HG03439 (cell line): ENCODE measurements around the gene WBP1L.
A peak's percentile ranks its signal among the peaks of the same experiment; 100 is the strongest.

ENCODE experiments used
- ATAC-seq: cut with Tn5 transposase; IDR thresholded peaks from one replicate; pipeline ENCODE4 v1.9.1; 2021; ENCODE audit warnings: mild to moderate bottlenecking, moderate library complexity; ENCODE audit not compliant: unreplicated experiment

WBP1L gene

DNA sequence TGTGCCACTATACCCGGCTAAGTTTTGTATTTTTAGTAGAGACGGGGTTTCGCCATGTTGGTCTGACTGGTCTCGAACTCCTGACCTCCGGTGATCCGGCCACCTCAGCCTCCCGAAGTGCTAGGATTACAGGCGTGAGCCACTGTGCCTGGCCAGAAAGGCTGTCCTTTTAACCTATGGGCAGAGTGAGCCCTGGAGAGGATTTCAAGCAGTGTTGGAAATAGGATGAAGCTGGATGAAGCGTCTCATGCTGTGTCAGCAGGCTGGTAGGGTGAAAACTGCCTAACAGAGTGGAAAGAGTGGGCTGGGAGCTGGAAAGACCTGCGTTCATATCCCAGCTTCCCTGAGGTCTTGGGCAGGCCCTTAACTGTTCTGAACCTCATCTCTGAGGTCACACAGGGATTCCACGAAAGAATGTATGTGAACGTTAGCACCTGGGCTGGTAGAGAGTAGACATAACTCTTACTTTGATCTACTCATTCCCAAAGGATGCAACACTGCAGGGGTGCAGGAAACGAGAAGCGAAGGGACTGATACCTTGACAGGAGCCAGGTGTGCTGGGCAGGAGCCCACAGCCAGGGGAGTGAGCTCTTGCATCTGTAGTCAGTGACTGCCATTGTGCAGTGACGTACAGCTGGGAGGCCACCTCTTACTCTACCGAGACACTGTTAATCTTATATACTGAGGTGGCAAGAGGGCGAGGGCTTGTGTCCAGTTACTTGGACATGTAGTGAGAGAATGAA, 34.1 kb downstream of the WBP1L start:
- no peak for ATAC-seq

DNA sequence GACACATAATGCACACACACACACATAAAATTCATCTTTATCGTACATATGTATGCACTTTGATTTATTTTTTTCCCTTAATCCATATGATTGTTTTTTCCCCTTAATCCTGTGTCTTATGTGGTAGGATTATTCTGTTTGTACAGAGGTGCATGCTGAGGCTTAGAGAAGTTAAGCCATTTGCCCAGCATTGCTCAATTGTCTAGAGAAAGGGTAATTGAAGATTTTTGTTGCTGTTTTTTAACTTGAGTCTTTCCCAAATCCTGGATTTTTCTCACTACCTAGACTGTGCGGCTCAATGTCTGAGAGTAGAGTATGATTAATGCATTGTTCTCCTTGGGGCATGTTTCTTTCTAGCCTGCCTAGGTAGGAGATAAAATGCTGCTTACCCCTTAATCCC, 35.0 kb downstream of the WBP1L start:
- no peak for ATAC-seq

DNA sequence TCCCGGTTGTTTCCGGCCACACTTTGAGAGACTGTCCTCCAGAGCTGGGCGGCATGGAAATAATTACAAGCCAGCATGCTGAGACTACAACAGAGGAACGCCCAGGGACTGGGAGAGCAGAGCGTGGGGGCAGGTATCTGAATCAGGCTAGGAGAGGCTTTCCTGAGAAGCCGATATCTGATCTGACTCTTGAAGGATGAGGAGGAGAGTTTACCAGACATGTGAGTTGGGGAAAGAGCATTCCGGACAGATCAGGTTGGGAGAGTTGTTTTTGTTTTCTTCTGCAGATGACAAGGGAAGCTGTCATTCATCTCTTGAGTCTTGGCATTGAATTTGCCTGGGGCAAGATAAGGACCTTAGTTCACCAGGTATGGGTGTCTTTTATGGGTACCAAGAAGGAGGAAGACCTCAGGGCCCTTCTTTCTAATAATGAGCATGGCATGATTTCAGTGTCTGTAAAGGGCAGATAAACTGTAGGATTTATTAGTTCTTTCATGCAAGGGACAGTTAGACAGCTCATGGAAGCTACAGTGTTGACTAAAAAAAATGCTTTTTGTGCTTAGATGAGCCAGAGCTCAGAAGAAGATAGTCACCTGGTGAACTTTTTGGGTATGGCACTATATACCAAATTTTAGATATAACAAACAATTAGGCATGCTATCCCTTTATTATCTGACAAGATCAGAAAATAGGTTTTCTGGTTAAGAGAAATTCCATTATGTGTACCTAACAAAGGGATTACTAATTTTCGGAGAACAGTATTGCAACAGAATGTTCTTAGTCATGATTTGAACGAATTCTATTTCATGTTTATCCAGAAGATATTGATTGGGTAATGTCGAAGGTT, 36.2 kb downstream of the WBP1L start:
- no peak for ATAC-seq

DNA sequence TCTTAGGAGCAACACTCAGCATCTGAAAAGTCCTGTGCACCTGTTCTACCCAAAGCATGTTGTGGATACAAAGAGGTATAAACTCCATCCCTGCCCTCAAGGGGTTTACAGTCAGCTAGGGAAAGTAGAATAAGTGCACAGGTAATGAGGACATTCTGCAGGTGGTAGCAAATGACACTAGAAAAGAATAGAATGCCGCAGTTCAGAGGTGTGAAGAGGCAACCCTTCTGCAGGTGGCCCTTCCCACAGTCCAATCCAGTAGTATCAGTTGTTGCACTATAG, 36.7 kb downstream of the WBP1L start:
- no peak for ATAC-seq

DNA sequence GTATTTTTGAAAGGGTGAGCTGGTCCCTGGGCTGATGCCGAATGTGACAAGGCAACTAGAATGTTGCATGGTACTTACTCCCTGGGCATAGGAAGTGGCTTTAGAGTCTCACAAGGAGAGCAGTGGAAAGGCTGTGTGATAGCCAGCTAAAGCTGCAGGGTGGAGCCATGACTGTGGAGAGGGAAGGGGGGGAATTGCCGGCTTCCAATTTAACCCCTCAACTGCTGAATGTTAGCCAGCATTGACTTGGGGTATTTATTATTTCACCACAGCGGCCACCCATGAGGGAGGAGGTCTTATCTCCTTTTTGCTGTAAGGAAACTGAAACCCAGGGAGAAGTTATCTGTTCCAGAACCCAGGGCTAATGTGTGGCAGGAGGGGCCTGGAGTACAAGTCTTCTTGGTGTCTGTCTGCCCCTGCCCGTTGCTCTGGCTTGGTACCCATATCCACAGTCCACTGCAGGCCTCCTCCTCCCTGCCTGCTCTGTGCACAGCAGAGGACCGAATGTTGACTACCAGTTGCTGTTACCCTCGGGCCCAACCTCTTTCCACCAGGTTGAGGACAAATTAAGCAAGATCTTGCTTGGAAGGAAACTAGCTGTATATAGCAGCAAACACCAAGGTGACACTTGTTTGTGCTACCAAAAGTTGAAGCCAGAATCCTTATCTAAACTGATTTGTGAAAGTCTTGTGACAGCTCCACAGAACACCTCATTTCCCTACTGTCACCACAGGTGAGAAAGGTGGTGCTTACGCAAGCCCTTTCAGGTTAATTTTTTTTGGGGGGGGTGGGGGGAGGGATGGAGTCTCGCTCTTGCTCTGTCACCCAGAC, 37.6 kb downstream of the WBP1L start:
- no peak for ATAC-seq

DNA sequence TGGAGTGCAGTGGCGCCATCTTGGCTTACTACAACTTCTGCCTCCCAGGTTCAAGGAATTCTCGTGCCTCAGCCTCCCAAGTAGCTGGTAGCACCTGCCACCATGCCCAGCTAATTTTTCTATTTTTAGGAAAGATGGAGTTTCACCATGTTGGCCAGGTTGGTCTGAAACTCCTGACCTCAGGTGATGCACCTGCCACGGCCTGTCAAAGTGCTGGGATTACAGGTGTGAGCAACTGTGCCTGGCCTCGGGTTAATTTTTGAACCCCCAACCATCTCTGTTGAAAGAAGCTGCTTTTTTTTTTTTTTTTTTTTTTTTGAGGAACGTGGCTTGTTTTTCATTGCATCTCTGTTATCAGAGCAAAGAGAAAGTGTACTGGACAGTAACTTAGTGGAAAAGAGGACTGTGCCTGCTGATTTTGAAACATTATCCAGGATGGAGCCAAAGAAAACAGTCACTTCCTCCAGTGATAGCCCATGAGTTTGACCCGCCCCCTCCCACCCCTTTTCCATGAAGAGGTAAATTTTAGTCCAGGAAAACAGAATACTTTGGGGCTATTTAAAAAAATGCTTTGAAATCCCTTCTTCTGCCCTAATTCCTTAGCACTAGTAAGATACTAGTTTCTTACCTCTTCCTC, 38.3 kb downstream of the WBP1L start:
- ATAC-seq: no peak

DNA sequence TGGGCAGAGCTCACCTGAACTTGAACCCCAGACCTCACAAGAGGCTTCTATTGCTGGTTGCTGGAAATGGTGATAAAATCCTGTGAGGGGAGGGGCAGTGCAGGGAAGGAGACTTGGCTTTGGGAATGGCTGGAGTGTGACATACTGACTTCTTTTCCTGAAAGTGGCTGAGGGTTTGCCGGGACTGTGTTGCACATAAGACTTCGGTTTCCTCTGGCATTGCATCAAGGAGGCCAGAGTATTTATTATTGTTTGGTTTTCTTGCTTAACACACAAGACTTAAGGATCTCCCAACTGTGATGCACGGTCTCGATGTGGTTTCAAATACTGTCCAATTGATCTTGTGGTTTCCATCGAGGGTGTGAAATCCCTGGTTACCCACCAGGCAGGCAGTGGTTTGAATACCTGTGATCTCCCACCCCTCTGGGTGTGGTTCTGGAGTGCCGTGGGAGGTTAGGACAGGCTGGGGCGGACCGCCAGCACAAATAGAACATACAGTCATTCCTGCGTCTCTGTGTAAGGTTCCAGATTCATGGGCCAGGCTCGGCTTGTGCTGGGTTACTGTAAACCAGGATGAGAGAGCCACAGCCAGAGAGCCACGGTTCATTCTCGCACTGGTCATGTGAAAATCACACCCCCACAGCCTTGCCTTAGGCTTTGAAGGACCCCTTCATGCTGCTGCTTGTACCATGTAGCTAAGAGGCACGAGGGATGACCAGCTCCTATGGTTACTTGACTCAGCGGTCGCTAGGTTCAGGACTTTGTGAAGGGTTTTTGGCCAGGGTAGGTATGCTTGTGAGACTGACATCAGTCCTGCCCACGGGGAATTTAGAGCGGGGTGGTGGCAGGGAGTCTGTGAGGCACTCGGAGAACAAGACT, 39.2 kb downstream of the WBP1L start:
- ATAC-seq: no peak

DNA sequence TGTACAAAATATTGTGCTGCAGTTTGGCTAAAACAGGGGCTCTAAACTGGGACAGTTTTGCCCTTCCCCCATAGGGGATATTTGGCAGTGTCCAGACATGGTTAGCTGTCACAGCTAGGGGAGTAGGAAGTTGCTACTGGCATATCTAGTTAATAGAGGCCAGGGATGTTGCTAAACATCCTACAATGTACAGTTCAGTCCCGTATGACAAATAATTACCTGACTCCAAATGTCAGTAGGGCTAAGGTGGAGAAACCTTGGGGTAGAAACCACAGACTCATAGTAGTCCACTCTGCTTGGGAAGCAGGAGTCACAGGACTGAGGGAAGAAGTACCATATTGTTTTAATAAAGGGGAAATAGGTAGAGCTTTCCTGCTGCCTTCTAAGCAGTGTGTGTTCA, 39.8 kb downstream of the WBP1L start:
- no peak for ATAC-seq

DNA sequence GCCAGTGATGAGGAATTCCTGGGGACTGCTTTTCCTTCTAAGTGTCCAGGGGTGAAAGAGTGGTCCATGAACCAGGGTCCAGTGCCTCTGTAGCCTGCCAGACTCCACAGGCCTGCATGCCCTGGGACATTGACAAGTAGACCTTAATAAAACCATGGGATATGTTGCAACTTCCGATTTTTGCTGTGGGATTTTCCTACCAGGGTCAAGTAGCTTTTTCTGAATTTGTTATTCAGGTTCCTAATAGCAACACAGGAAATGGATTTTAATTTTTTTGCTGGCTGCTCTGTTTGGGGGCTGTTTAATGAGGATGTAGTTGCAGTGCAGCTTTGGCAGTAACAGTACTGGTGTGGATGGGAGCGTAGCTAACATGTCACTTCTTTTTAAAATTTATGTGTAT, 42.1 kb downstream of the WBP1L start:
- ATAC-seq: no peak

DNA sequence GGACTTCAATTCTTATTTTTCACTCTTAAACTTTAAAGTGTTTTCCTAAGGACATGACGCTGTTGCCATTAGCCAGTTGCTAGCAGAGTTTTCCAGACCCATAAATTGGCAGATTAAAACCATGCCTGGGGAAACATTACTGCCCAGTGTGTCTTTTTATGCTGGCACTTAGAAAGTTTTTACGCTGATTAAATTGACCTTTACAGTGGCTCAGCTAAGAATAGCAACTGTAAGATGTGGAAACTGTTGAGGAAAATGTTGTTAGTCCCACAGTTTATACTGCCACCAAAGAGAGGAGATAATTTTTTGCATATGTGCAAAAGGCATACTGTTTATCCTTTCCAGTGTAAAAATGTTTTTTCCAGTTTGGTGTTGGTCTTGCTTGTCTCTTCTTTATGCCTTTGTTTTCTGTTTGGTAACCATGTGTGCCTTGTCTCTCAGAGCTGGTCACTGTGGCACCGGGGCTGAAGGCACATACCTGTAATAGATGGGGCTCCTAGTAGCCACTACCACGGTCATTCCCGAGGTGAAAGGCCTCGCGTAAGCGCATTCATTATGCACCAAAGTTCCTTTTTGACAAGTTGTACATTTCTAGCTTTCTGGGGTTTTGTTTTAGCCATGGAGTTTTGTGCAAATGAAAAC, 48.1 kb downstream of the WBP1L start:
- ATAC-seq: no peak

DNA sequence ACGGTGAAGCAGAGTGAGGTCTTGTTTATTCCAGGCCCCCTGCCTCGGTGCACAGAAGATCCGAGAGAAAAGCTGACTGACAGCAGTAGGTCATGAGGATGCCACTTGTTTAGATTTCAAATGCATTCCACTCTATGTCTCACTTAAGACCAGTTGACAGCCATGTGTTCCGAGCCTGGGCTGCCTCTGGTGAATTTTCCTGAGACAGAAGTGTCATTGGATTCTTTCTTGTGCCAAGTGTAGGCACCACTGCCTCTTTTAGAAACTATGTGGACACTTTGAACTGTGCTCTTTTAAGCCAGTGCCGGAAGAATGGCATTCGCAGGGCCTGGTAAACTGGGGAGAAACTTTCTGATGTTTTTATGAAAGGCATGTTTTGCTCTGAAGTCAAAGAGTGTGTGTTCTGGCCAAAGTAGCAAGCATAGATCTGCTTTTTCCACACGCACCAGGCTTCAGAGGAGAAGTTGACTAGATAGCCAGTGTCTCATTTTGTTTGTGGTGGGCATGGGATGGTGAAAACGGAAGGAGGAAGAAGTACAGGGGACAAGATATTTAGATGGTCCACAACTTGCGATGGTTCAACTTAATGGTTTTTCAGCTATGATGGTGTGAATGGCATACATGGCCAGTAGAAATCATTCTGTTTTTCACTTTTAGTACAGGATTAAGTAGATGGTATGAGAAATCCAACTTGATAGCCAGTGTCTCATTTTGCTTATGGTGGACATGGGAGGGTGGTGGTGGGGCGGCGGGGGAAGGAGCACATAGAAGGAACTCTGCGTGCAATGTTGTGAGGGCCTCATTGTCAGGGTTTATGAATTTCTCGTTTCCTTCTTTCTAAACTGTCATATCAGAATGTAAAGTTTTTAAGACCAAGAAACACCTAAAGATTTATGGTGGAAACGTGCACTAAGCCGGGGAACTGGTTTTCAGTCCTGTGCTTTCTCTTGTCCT, 52.0 kb downstream of the WBP1L start:
- peak; percentile 18 for ATAC-seq

DNA sequence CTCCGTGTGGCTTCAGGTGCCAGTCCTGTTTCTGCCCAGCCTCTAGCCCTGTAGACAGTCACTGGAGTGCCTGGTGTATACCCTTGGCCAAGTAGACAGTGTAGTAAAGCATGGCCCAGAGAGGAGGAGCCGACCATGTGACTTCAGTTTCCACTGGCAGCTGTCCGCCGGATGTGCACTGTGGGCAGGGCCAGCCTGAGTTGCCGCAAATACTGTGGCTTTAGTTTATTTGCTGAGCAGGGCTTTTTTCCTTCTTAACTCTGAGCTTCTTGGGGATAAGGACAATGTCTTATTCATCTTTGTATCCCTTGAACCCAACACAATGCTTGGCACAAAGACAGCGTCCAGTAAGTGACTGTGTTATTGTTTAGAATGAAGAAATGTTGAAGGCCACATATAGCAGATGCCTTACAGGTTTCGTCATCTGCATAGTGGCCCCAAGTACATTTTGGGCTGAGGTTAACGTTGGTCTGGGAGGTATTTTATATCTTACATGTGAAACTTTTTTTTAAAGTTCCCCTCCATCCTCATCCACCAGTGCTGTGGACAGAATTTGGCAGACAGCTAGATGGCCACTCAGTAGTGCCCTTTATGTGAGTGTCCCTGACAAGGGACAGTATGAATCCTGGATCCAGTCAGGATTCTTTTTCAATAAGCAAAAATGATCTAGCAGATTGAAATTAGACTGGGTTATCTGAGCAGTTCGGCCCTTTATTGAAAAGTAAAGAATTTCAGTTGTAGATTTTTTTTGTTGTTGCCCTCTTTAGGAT, 52.8 kb downstream of the WBP1L start:
- ATAC-seq: peak; percentile 80

DNA sequence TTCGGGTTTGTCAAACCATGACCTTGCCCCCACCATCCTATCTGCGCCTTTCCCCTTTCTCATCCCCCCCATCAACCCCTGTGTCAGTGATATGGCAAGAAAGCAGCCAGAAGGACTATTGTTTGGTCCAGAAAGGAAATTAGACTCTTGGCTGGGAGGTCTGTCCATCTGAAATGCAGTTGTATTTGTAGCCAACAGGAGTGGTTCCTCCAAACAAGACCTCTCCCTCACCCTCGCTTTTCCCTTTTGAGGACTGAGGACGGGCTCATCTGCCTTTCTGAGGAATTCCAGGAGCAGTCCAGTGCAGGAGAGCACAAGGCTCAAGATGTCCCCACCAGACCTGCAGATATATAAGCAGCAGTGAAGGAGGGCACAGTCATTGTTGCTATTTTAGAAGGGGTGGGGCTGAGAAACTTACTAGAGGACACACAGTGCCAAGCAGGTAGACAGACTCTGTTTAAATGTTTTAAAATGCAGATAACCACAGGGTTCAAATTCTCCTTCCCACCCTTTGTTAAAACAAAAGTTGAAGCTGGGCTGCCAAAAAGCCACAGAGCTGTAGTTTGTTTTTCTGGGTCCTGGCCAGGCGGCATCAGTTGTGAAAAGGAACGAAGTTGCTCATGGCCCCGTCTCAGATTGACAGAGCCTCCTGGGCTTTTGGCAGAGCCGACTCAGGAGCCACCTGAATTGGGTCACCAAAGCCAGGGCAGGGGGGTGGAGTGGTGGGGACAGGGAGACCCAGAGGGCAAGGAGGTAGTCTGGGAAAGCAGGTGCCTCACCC, 56.1 kb downstream of the WBP1L start:
- ATAC-seq: no peak

DNA sequence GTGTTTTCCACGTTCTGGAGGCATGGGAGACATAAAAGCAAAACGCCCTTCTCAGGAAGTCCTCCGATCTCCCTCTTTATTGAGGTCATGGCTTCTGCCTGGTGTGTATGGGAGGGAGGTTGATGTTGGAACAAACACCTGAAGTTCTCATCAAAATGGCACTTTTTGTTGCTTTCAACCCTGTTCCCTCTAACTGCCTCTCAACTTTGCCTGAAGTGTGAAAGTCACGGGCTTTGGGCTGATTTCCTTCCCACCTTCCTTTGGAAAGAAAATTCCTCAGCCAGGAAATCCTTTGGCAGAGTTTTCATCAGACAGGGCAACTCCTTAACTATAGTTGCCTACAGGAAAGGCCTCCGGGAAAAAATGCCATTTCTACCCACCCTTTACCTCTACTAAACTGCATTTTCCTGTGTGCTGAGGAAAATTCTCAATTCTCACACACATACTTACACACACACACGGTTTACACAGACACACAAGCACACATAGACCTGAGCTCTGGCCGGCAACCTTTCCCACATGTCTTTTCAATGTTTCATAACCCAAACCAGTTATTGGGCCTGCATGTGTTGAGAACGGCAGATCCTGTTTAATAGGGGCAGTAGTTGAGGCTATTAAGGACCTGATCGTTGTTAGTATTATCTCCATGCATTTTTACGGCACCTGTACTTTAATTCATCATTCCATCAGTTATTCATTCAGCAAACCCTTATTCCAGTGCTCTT, 57.0 kb downstream of the WBP1L start:
- no peak for ATAC-seq

DNA sequence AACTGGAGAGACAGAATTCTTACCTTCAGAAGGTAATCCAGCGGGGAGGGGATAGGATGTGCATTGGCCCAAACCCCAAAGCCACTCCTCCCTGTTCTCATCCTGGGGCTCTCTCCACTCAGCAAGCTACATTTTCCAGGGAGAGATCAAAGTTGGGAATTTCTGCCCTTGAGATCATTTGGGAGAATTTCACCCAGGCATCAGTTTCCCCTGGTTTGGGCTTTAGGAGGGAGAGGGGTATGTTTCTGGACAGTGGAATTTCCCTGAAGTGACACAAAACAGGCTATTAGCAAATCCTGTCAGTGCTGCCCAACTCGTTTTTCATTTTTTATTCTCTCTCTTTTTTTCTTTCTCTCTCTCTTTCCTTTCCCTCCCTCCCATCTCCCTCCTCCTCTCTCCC, 57.7 kb downstream of the WBP1L start:
- no peak for ATAC-seq

DNA sequence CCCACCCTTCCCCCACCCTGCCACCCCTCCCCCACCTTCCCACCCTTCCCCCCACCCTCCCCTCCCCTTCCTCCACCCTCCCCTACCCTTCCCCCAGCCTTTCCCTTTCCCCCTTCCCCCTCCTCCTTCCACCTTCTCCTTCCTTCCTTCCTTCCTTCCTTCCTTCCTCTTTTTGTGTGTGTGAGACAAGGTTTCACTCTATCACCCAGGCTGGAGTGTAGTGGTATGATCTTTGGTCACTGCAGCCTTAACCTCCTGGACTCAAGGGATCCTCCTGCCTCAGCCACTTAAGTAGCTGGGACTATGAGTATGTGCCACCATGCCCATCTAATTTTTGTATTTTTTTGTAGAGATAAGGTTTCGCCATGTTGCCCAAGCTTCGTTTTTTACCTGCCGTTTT, 58.2 kb downstream of the WBP1L start:
- ATAC-seq: no peak
